Dermis blood vessel endothelial cell (primary cell): ENCODE results near the gene TOMT. TPM values are rescaled to one million over a fixed set of nuclear protein-coding genes. Genes with fewer than 3 reads are reported as not detected.

ENCODE experiments used
- DNase-seq: peaks from one replicate; pipeline ENCODE4 v3.0.0; 2010
- total RNA-seq: library from RNA; depleted of rRNA; stranded (reverse); fragments of >200 nt; gene quantifications from 2 replicates; pipeline ENCODE4 v1.2.3, GENCODE V29; 2014

TOMT gene
- total RNA-seq, 1 donor from 2014 or later: not detected

- no peak for DNase-seq
Measured at GRCh38 chr11:72088076-72088808, 17.5 kb upstream of the TOMT start.

GRCh38 chr11:72091292-72091691, 14.4 kb upstream of the TOMT start:
- peak; percentile 81 for DNase-seq

GRCh38 chr11:72098741-72099140, 7.0 kb upstream of the TOMT start:
- DNase-seq: no peak

- no peak for DNase-seq
Measured at GRCh38 chr11:72100009-72100408, 5.7 kb upstream of the TOMT start.

- peak; percentile 52 for DNase-seq
Measured at GRCh38 chr11:72100462-72100861, 5.3 kb upstream of the TOMT start.

GRCh38 chr11:72102162-72102561, 3.6 kb upstream of the TOMT start:
- no peak for DNase-seq

GRCh38 chr11:72102631-72102945, 3.1 kb upstream of the TOMT start:
- no peak for DNase-seq

GRCh38 chr11:72102946-72103753, 2.6 kb upstream of the TOMT start, which contains the start of gene LAMTOR1:
Gene LAMTOR1, minus strand, starts transcription at chr11:72103297. Its CDS starts 73 bp downstream, at chr11:72103224.
- peak; percentile 100 for DNase-seq

GRCh38 chr11:72103754-72104167, 2.0 kb upstream of the TOMT start:
- no peak for DNase-seq

- no peak for DNase-seq
Measured at GRCh38 chr11:72111300-72112142, 5.8 kb downstream of the TOMT start.

GRCh38 chr11:72112143-72112977, 6.6 kb downstream of the TOMT start, which contains the start of gene ANAPC15:
Gene ANAPC15, minus strand, starts transcription at chr11:72112695. Its CDS starts 1,419 bp downstream, at chr11:72111276.
- peak; percentile 100 for DNase-seq

- DNase-seq: no peak
Measured at GRCh38 chr11:72112978-72113808, 7.5 kb downstream of the TOMT start.

- DNase-seq: no peak
Measured at GRCh38 chr11:72114570-72114969, 8.8 kb downstream of the TOMT start.

- DNase-seq: no peak
Measured at GRCh38 chr11:72116019-72116755, 10.5 kb downstream of the TOMT start.

- no peak for DNase-seq
Measured at GRCh38 chr11:72119198-72119597, 13.5 kb downstream of the TOMT start.

- DNase-seq: no peak
Measured at GRCh38 chr11:72120930-72121329, 15.2 kb downstream of the TOMT start.

GRCh38 chr11:72122607-72123006, 16.9 kb downstream of the TOMT start:
- no peak for DNase-seq

GRCh38 chr11:72123117-72123653, 17.5 kb downstream of the TOMT start:
- peak; percentile 25 for DNase-seq

GRCh38 chr11:72124046-72124445, 18.3 kb downstream of the TOMT start:
- no peak for DNase-seq

- no peak for DNase-seq
Measured at GRCh38 chr11:72125956-72126355, 20.2 kb downstream of the TOMT start.
